GM12878 (cell line): ENCODE results near the gene PHACTR3. TPM values are rescaled to one million over a fixed set of nuclear protein-coding genes. Genes with fewer than 3 reads are reported as not detected.

Experiments used
- ATAC-seq: fragments of 200-7000 bp; cut with Tn5 transposase; 3 replicates; pipeline ENCODE4 v1.9.1; 2020; ENCODE audit warnings: mild to moderate bottlenecking, moderate library complexity
- BruUV-seq: library from RNA; stranded (reverse); fragments of 400-500 nt; replicated peaks from 2 replicates; lab custom pipeline; 2021; lab: Mats Ljungman, UMichigan
- CTCF ChIA-PET: fragments of 300-600 bp; sonication (Branson Sonifier 250); formaldehyde crosslinking; extraction: SDS; loops from one replicate; lab custom pipeline; 2021; ENCODE audit warnings: inconsistent platforms; lab: Yijun Ruan, JAX
- POLR2A ChIA-PET: fragments of 350-600 bp; formaldehyde crosslinking; extraction: SDS; loops from one replicate; lab custom pipeline; 2021; ENCODE audit warnings: inconsistent platforms; lab: Charles Lee
- RAD21 ChIA-PET: fragments of 300-600 bp; sonication (Branson Sonifier 250); formaldehyde crosslinking; loops from one replicate; lab custom pipeline; 2023; ENCODE audit warnings: antibody characterized with exemption; ENCODE audit not compliant: unreplicated experiment; lab: Charles Lee
- SMC1A ChIA-PET: fragments of 300-600 bp; sonication (Branson Sonifier 250); formaldehyde crosslinking; loops from one replicate; lab custom pipeline; 2023; ENCODE audit not compliant: unreplicated experiment, uncharacterized antibody; lab: Charles Lee
- DNase-seq: peaks from one replicate; pipeline ENCODE4 v3.0.0-alpha.2; 2011; ENCODE audit warnings: low read depth, low spot score
- FAIRE-seq: peaks from 3 replicates; lab custom pipeline; 2011; peaks lifted over from hg19 to GRCh38; lab: Jason Lieb, UNC
- H2AFZ ChIP-seq: 2 replicates; pipeline ENCODE4 v1.6.0; 2011; ENCODE audit warnings: low read depth, low read length, control low read depth; ENCODE audit not compliant: control insufficient read depth
- H3K27ac ChIP-seq: 2 replicates; pipeline ENCODE4 v1.5.1; 2011; ENCODE audit warnings: control low read depth; ENCODE audit not compliant: control insufficient read depth, insufficient read depth
- H3K27me3 ChIP-seq, 2 experiments: replicated peaks in 1 of 2; 2 replicates each; pipeline versions ENCODE4 v1.6.0 to v1.6.1; 2011; ENCODE audit warnings: low read length in 1 of 2; ENCODE audit not compliant: control insufficient read depth in 2 of 2, insufficient read depth in 2 of 2
- H3K36me3 ChIP-seq, 2 experiments: 2 replicates each; pipeline ENCODE4 v1.5.1; 2011; ENCODE audit warnings: low read length in 1 of 2; ENCODE audit not compliant: control insufficient read depth in 2 of 2, insufficient read depth in 2 of 2
- H3K4me1 ChIP-seq: 2 replicates; pipeline ENCODE4 v1.6.1; 2011; ENCODE audit warnings: mild to moderate bottlenecking, low read length, moderate library complexity, mixed read lengths; ENCODE audit not compliant: control insufficient read depth, insufficient read depth
- H3K4me2 ChIP-seq: 2 replicates; pipeline ENCODE4 v1.6.0; 2011; ENCODE audit warnings: control low read depth; ENCODE audit not compliant: control insufficient read depth, insufficient read depth
- H3K4me3 ChIP-seq: fragments of 200-600 bp; sonication (generic); 2 replicates; pipeline ENCODE4 v1.5.1; 2016
- H3K79me2 ChIP-seq: 2 replicates; pipeline ENCODE4 v1.6.0; 2011; ENCODE audit warnings: low read length; ENCODE audit not compliant: control insufficient read depth, insufficient read depth
- H3K9ac ChIP-seq: 2 replicates; pipeline ENCODE4 v1.8.0; 2011; ENCODE audit warnings: low read length, control low read depth, mixed read lengths; ENCODE audit not compliant: control insufficient read depth, insufficient read depth
- H3K9me3 ChIP-seq: replicated peaks from 3 replicates; pipeline ENCODE4 v1.5.1; 2011; ENCODE audit warnings: mild to moderate bottlenecking, low read length; ENCODE audit not compliant: control insufficient read depth, insufficient read depth
- H4K20me1 ChIP-seq: 2 replicates; pipeline ENCODE4 v1.6.0; 2011; ENCODE audit not compliant: control insufficient read depth, insufficient read depth
- CHD1 ChIP-seq: IDR thresholded peaks from 2 replicates; pipeline ENCODE4 v1.6.1; 2012; ENCODE audit warnings: low read depth, low read length, improper control_type of control experiment
- ETV6 ChIP-seq, 2 experiments: fragments of 450-650 bp in 1 of 2; IDR thresholded peaks in 1 of 2; conservative IDR thresholded peaks in 1 of 2; 2 replicates each; pipeline ENCODE4 v1.6.1; 2014; ENCODE audit warnings: antibody characterized with exemption in 1 of 2, borderline replicate concordance in 1 of 2, low read depth in 1 of 2, mild to moderate bottlenecking in 1 of 2, moderate library complexity in 1 of 2
- HDAC6 ChIP-seq: fragments of 200-600 bp; sonication (generic); IDR thresholded peaks from one replicate; pipeline ENCODE4 v1.8.0; 2017; ENCODE audit warnings: antibody characterized with exemption; ENCODE audit not compliant: unreplicated experiment
- KLF5 ChIP-seq: fragments of 450-650 bp; IDR thresholded peaks from 2 replicates; pipeline ENCODE4 v1.6.1; 2014; ENCODE audit warnings: mild to moderate bottlenecking; ENCODE audit not compliant: partially characterized antibody
- RAD21 ChIP-seq: IDR thresholded peaks from 2 replicates; pipeline ENCODE4 v1.6.1; 2011; ENCODE audit warnings: mild to moderate bottlenecking, low read depth, low read length, moderate library complexity; ENCODE audit not compliant: insufficient read depth
- SPI1 ChIP-seq: IDR thresholded peaks from 2 replicates; pipeline ENCODE4 v1.6.1; 2011; ENCODE audit warnings: low read depth, mild to moderate bottlenecking, low read length, moderate library complexity, borderline replicate concordance; ENCODE audit not compliant: insufficient read depth
- SREBF1 ChIP-seq: IDR thresholded peaks from 2 replicates; pipeline ENCODE4 v1.6.1; 2012; ENCODE audit warnings: mild to moderate bottlenecking, low read length
- SRF ChIP-seq, 2 experiments: IDR thresholded peaks; 2 replicates each; pipeline ENCODE4 v1.6.1; 2011; ENCODE audit warnings: low read depth in 2 of 2, low read length in 2 of 2, mild to moderate bottlenecking in 1 of 2, moderate library complexity in 1 of 2
- ZSCAN29 ChIP-seq: fragments of 450-650 bp; IDR thresholded peaks from 2 replicates; pipeline ENCODE4 v1.6.1; 2017; ENCODE audit warnings: mild to moderate bottlenecking, moderate library complexity
- WGBS: methylation state at CpG from one replicate; pipeline ENCODE4 v1.1.6; 2016; ENCODE audit warnings: low lambda C conversion rate; ENCODE audit not compliant: insufficient replicate concordance, insufficient coverage; ENCODE audit errors: missing lambda C conversion rate; 5-methylcytosine and 5-hydroxymethylcytosine counted together
- in situ Hi-C: fragments of 300-500 bp; cut with MboI; formaldehyde crosslinking; loops from 9 replicates; pipeline ENCODE4 v1.14.3; 2018; ENCODE audit warnings: mixed read lengths
- intact Hi-C: fragments of 100-400 bp; cut with micrococcal nuclease; formaldehyde crosslinking; loops from one replicate; pipeline ENCODE4 v1.14.2; 2022; ENCODE audit not compliant: unreplicated experiment
- polyA plus RNA-seq, 11 experiments: library from polyadenylated mRNA; depleted of rRNA in 4 of 11; unstranded in 6 of 11; stranded (reverse) in 5 of 11; fragments of >200 nt; fragmentation: Nextera tagmentation in 4 of 11; fragmentation: Illumina TruSeq in 1 of 11; extraction: Ambion mirVana in 4 of 11; extraction: Trizol in 1 of 11; gene quantifications; 1 replicate in 1 of 11; 2 replicates in 10 of 11; pipeline versions ENCODE4 v1.2.1 to v1.2.3, GENCODE V29; 2011 to 2016; ENCODE audit warnings: inconsistent platforms in 2 of 11, missing spikeins in 2 of 11, low read depth in 1 of 11
- total RNA-seq, 4 experiments: library from RNA; depleted of rRNA in 3 of 4; stranded (reverse); fragments of >200 nt in 3 of 4; fragmentation: Illumina TruSeq in 1 of 4; extraction: Trizol in 1 of 4; gene quantifications; 2 replicates each; pipeline versions ENCODE4 v1.2.1 to v1.2.3, GENCODE V29; 2013 to 2021
- TF ChIP-seq, protein P1 (sequence below): fragments of 450-650 bp; IDR thresholded peaks from 2 replicates; pipeline ENCODE4 v1.6.1; 2017; ENCODE audit warnings: mild to moderate bottlenecking, moderate library complexity

PHACTR3 gene
- total and polyA plus RNA-seq, 10 of the 15 experiments (the other 5 are each of a cell fraction or from before 2014, with no cell fraction given) = 0.17 to 2.7 (median 0.27) TPM; not detected in 1

DNA sequence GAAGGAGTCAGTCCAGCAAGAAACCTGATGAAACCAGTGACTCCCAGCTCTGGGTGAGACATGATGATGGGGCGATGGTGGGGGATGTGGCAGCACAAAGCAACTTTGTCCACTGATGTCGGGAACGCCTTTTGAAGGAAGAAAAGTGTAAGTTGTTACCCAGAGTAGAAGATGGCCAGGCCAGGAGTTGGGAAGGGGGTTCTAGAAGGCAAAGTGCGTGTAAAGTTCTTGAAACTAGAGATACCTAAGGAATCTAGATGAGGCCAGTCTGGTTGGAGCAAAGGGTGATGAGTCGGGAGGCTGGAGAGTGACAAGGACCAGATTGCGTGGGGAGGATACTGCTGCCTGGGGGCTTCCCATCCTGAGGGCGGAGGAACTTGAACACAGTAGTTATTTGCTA is 117.0 kb downstream of the PHACTR3 start:
- DNase-seq = no peak
- Histone ChIP-seq H3K27ac (no peak overlapping the region), H4K20me1 (no peaks in the 10 kb centered on the region), H3K4me1 (peaks cover 4% of the 10 kb centered on the region), H3K79me2 (no peaks in the 10 kb centered on the region), H3K9me3 (no peaks in the 10 kb centered on the region; the same call in 2 of the 3 replicates), H3K9ac (no peak overlapping the region), H3K27me3 (no peaks in the 10 kb centered on the region), H3K36me3 (no peaks in the 10 kb centered on the region), H3K4me2 (no peak overlapping the region), H3K4me3 (no peak overlapping the region), H2AFZ (no peak overlapping the region)
- intact Hi-C loops (no loop called here), in situ Hi-C loops (loop anchor here (5.0 kb wide), 1 partner anchor 51 kb away; no protein-coding TSS in a partner anchor)
- TF ChIP-seq SREBF1 = no peak
- no peak for TF ChIP-seq RAD21
- TF ChIP-seq SPI1 = no peak
- TF ChIP-seq SRF (IDR thresholded peaks at IDR 0.05; ENCODE audit: low read depth in 2 of 2, low read length in 2 of 2) = no peak
- no peak for TF ChIP-seq CHD1
- TF ChIP-seq, protein P1, sequence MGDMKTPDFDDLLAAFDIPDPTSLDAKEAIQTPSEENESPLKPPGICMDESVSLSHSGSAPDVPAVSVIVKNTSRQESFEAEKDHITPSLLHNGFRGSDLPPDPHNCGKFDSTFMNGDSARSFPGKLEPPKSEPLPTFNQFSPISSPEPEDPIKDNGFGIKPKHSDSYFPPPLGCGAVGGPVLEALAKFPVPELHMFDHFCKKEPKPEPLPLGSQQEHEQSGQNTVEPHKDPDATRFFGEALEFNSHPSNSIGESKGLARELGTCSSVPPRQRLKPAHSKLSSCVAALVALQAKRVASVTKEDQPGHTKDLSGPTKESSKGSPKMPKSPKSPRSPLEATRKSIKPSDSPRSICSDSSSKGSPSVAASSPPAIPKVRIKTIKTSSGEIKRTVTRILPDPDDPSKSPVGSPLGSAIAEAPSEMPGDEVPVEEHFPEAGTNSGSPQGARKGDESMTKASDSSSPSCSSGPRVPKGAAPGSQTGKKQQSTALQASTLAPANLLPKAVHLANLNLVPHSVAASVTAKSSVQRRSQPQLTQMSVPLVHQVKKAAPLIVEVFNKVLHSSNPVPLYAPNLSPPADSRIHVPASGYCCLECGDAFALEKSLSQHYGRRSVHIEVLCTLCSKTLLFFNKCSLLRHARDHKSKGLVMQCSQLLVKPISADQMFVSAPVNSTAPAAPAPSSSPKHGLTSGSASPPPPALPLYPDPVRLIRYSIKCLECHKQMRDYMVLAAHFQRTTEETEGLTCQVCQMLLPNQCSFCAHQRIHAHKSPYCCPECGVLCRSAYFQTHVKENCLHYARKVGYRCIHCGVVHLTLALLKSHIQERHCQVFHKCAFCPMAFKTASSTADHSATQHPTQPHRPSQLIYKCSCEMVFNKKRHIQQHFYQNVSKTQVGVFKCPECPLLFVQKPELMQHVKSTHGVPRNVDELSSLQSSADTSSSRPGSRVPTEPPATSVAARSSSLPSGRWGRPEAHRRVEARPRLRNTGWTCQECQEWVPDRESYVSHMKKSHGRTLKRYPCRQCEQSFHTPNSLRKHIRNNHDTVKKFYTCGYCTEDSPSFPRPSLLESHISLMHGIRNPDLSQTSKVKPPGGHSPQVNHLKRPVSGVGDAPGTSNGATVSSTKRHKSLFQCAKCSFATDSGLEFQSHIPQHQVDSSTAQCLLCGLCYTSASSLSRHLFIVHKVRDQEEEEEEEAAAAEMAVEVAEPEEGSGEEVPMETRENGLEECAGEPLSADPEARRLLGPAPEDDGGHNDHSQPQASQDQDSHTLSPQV = no peak
- no peak for TF ChIP-seq HDAC6
- no peak for TF ChIP-seq ZSCAN29
- TF ChIP-seq KLF5 = no peak
- TF ChIP-seq ETV6 (conservative IDR thresholded peaks at IDR 0.05 in 1 of 2, IDR thresholded peaks at IDR 0.05 in 1 of 2; ENCODE audit: borderline replicate concordance in 1 of 2, low read depth in 1 of 2) = no peak
- ATAC-seq = no peak
- ChIA-PET SMC1A (no interaction called here), CTCF (interaction anchor here (1.1 kb wide), 1 partner anchor 129 kb away, joined by 3 read pairs; no protein-coding TSS in a partner anchor), RAD21 (no interaction called here), POLR2A (no interaction called here)
- no TSS peak for BruUV-seq
- 60% methylated on average over 7 of the region's 7 CpGs for WGBS
- no peak for FAIRE-seq
